ENCODE results near the gene RPL29.

The RPL29 gene

GRCh38 chr3:51997172-51997571, 1.5 kb upstream of the RPL29 start:
- TF ChIP-seq ZFX (IDR thresholded peaks at IDR 0.05; ENCODE audit: borderline replicate concordance): no peak
- TF ChIP-seq CTCF (IDR thresholded peaks at IDR 0.05): no peak
- H3K27ac ChIP-seq: no peak overlapping the region

GRCh38 chr3:51994530-51994929, 1.2 kb downstream of the RPL29 start:
- TF ChIP-seq CTCF (IDR thresholded peaks at IDR 0.05) (no peak), ZFX (IDR thresholded peaks at IDR 0.05; ENCODE audit: borderline replicate concordance) (no peak)
- H3K27ac ChIP-seq: peak overlapping the region; percentile 85

GRCh38 chr3:51993657-51994056, 2.0 kb downstream of the RPL29 start:
- peak overlapping the region; percentile 85 for H3K27ac ChIP-seq

- peak overlapping the region; percentile 85 for H3K27ac ChIP-seq
- no peak for TF ChIP-seq CTCF (IDR thresholded peaks at IDR 0.05)
Observed at GRCh38 chr3:51992017-51992682, 3.5 kb downstream of the RPL29 start.

GRCh38 chr3:51990501-51990971, 5.2 kb downstream of the RPL29 start:
- H3K27ac ChIP-seq: peak overlapping the region; percentile 85

GRCh38 chr3:51988286-51989146, 7.2 kb downstream of the RPL29 start:
- H3K27ac ChIP-seq: peak overlapping the region; percentile 85

GRCh38 chr3:51987568-51987967, 8.1 kb downstream of the RPL29 start:
- H3K27ac ChIP-seq: peak overlapping the region; percentile 99; the same call in 1 of the 2 replicates
- TF ChIP-seq CTCF (IDR thresholded peaks at IDR 0.05) (no peak), ZFX (IDR thresholded peaks at IDR 0.05; ENCODE audit: borderline replicate concordance) (no peak)

More at GRCh38 chr3:51988286-51989146, 7.2 kb downstream of the RPL29 start:
- no peak for TF ChIP-seq CTCF (IDR thresholded peaks at IDR 0.05)
- no peak for TF ChIP-seq ZFX (IDR thresholded peaks at IDR 0.05; ENCODE audit: borderline replicate concordance)

Data from 22Rv1 (cell line).